Ectodermal cell (in vitro differentiated cells): ENCODE results near the gene DHRS13.

ENCODE experiments used
- H3K27ac ChIP-seq: 2 replicates; pipeline ENCODE4 v1.7.0; 2013; ENCODE audit warnings: mild to moderate bottlenecking, low read depth, low read length; ENCODE audit not compliant: insufficient read depth, poor library complexity, severe bottlenecking
- H3K27me3 ChIP-seq: 2 replicates; pipeline ENCODE4 v1.7.0; 2013; ENCODE audit warnings: mild to moderate bottlenecking, low read length; ENCODE audit not compliant: insufficient read depth, control insufficient read depth, poor library complexity, severe bottlenecking
- H3K36me3 ChIP-seq: one replicate; pipeline ENCODE4 v1.7.0; 2013; ENCODE audit warnings: low read length; ENCODE audit not compliant: control insufficient read depth, insufficient read depth
- H3K4me1 ChIP-seq: one replicate; pipeline ENCODE4 v1.7.0; 2013; ENCODE audit warnings: low read length; ENCODE audit not compliant: control insufficient read depth, insufficient read depth
- H3K4me3 ChIP-seq: 2 replicates; pipeline ENCODE4 v1.7.0; 2013; ENCODE audit warnings: low read depth, low read length, control low read depth; ENCODE audit not compliant: insufficient read depth
- H3K9me3 ChIP-seq: 2 replicates; pipeline ENCODE4 v1.7.0; 2013; ENCODE audit warnings: mild to moderate bottlenecking, low read length, moderate library complexity; ENCODE audit not compliant: control insufficient read depth
- WGBS, 2 experiments: methylation state at CpG; one replicate each; pipeline ENCODE4 v1.1.7; 2013; ENCODE audit warnings: missing lambda C conversion rate in 2 of 2; 5-methylcytosine and 5-hydroxymethylcytosine counted together

DHRS13 gene

GRCh38 chr17:28874750-28875149 lies 28.1 kb downstream of the DHRS13 start:
- H3K4me3 ChIP-seq: no peak overlapping the region
- H3K36me3 ChIP-seq: peaks cover 6% of the 10 kb centered on the region
- H3K27ac ChIP-seq: no peak overlapping the region
- H3K27me3 ChIP-seq: no peaks in the 10 kb centered on the region
- 88 to 91% methylated on average over 3 of the region's 3 CpGs for WGBS, 2 experiments
- no peaks in the 10 kb centered on the region for H3K9me3 ChIP-seq
- no peaks in the 10 kb centered on the region for H3K4me1 ChIP-seq

- Histone ChIP-seq H3K4me1 (no peaks in the 10 kb centered on the region), H3K36me3 (no peaks in the 10 kb centered on the region), H3K27ac (no peak overlapping the region), H3K27me3 (no peaks in the 10 kb centered on the region), H3K9me3 (no peaks in the 10 kb centered on the region), H3K4me3 (no peak overlapping the region)
- WGBS, 2 experiments: 96 to 97% methylated on average over 5 to 6 of the region's 7 CpGs
Observed at GRCh38 chr17:28873839-28874238, 29.0 kb downstream of the DHRS13 start.

GRCh38 chr17:28871056-28871579 lies 31.8 kb downstream of the DHRS13 start:
- 90 to 93% methylated on average over 6 of the region's 6 CpGs for WGBS, 2 experiments
- Histone ChIP-seq H3K36me3 (no peaks in the 10 kb centered on the region), H3K4me1 (no peaks in the 10 kb centered on the region), H3K4me3 (no peak overlapping the region), H3K27ac (no peak overlapping the region), H3K27me3 (no peaks in the 10 kb centered on the region), H3K9me3 (no peaks in the 10 kb centered on the region)

- 83 to 95% methylated on average over 7 of the region's 7 CpGs for WGBS, 2 experiments
- no peaks in the 10 kb centered on the region for H3K4me1 ChIP-seq
Observed at GRCh38 chr17:28867276-28867675, 35.6 kb downstream of the DHRS13 start.

GRCh38 chr17:28865946-28866752 lies 36.7 kb downstream of the DHRS13 start:
- H3K27ac ChIP-seq: no peak overlapping the region
- WGBS, 2 experiments: 91 to 92% methylated on average over 13 of the region's 13 CpGs
- H3K27me3 ChIP-seq: no peaks in the 10 kb centered on the region
- H3K9me3 ChIP-seq: no peaks in the 10 kb centered on the region
- H3K4me3 ChIP-seq: no peak overlapping the region
- no peaks in the 10 kb centered on the region for H3K36me3 ChIP-seq
- H3K4me1 ChIP-seq: peaks cover 3% of the 10 kb centered on the region

More at GRCh38 chr17:28867276-28867675, 35.6 kb downstream of the DHRS13 start:
- no peak overlapping the region for H3K4me3 ChIP-seq
- H3K9me3 ChIP-seq: no peaks in the 10 kb centered on the region
- H3K27ac ChIP-seq: no peak overlapping the region
- no peaks in the 10 kb centered on the region for H3K36me3 ChIP-seq
- no peaks in the 10 kb centered on the region for H3K27me3 ChIP-seq

GRCh38 chr17:28864991-28865849 lies 37.7 kb downstream of the DHRS13 start:
- WGBS, 2 experiments: 83 to 86% methylated on average over 11 of the region's 11 CpGs
- no peak overlapping the region for H3K4me3 ChIP-seq

GRCh38 chr17:28863953-28864352 lies 38.9 kb downstream of the DHRS13 start:
- no peaks in the 10 kb centered on the region for H3K9me3 ChIP-seq
- H3K27ac ChIP-seq: no peak overlapping the region
- H3K4me3 ChIP-seq: no peak overlapping the region
- H3K36me3 ChIP-seq: peaks cover 5% of the 10 kb centered on the region
- 92 to 95% methylated on average over 1 of the region's 1 CpG for WGBS, 2 experiments
- H3K27me3 ChIP-seq: no peaks in the 10 kb centered on the region
- H3K4me1 ChIP-seq: peaks cover 3% of the 10 kb centered on the region

More at GRCh38 chr17:28864991-28865849, 37.7 kb downstream of the DHRS13 start:
- no peaks in the 10 kb centered on the region for H3K9me3 ChIP-seq
- H3K27ac ChIP-seq: no peak overlapping the region
- peaks cover 3% of the 10 kb centered on the region for H3K4me1 ChIP-seq
- no peaks in the 10 kb centered on the region for H3K27me3 ChIP-seq
- H3K36me3 ChIP-seq: peaks cover 3% of the 10 kb centered on the region

GRCh38 chr17:28862561-28862960 lies 40.3 kb downstream of the DHRS13 start:
- peaks cover 18% of the 10 kb centered on the region for H3K36me3 ChIP-seq
- H3K4me3 ChIP-seq: no peak overlapping the region
- no peaks in the 10 kb centered on the region for H3K9me3 ChIP-seq
- H3K4me1 ChIP-seq: peaks cover 3% of the 10 kb centered on the region
- no peak overlapping the region for H3K27ac ChIP-seq
- 93 to 97% methylated on average over 3 of the region's 3 CpGs for WGBS, 2 experiments
- no peaks in the 10 kb centered on the region for H3K27me3 ChIP-seq

- H3K4me3 ChIP-seq: no peak overlapping the region
- WGBS, 2 experiments: 71 to 75% methylated on average over 8 of the region's 8 CpGs
- H3K36me3 ChIP-seq: peaks cover 18% of the 10 kb centered on the region
- H3K27ac ChIP-seq: no peak overlapping the region
- peaks cover 3% of the 10 kb centered on the region for H3K4me1 ChIP-seq
- H3K27me3 ChIP-seq: no peaks in the 10 kb centered on the region
- H3K9me3 ChIP-seq: no peaks in the 10 kb centered on the region
Observed at GRCh38 chr17:28861393-28862203, 41.3 kb downstream of the DHRS13 start.
